ENCODE results near the gene MINAR1.
A peak's percentile ranks its signal among the peaks of the same experiment; 100 is the strongest.
"Not testable (repeated sequence)": the region's sequence is repeated elsewhere in the genome, so short reads cannot be mapped to it uniquely, and the experiment has no call there.

The MINAR1 gene

GRCh38 chr15:79431636-79432344 lies at the start of gene MINAR1:
Gene MINAR1, plus strand, starts transcription at chr15:79432336. Its CDS starts 23,812 bp downstream, at chr15:79456148.
- DNase-seq: peak; percentile 30

- DNase-seq: peak; percentile 18
Measured at GRCh38 chr15:79394231-79394630, 37.9 kb upstream of the MINAR1 start.

DNA sequence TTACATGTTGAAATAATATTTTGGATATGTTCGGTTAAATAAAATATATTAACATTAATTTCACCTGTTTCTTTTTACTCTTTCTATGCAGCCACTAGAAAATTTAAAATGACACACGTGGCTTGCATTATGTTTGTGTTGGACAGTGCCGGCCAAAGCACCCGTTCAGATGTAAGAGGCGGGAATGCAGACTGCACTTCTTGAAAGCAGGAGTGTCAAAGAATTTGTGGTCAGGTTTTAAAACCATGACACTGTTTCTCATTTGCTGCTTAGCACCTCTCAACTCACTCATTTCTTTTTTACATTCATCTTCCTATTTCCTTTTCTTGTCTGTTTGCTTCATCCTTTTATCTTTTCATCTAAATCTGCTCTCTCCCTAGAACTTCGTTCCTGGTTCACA lies 35.3 kb upstream of the MINAR1 start:
- DNase-seq: no peak

- no peak for DNase-seq
Measured at GRCh38 chr15:79397269-79397910, 34.7 kb upstream of the MINAR1 start.

GRCh38 chr15:79399606-79400005 lies 32.5 kb upstream of the MINAR1 start:
- no peak for DNase-seq

- no peak for DNase-seq
Measured at GRCh38 chr15:79400650-79401049, 31.5 kb upstream of the MINAR1 start.

DNA sequence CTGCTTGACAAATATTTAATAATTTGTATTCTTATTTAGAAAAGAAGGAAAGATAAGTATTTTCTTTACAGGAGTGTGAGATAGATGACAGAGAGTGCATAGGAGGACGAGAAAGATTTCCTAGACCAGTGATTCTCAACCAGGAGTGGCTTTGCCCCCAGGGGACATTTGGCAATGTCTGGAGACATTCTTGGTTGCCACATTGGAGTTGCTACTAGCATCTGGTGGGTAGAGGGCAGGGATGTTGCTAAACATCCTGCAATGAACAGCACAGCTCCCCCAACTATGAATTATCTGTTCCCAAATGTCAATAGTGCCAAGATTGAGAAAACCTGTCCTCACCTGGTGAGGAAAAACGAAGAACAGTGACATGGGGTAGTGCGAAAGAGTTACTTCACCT lies 30.8 kb upstream of the MINAR1 start:
- no peak for DNase-seq

DNA sequence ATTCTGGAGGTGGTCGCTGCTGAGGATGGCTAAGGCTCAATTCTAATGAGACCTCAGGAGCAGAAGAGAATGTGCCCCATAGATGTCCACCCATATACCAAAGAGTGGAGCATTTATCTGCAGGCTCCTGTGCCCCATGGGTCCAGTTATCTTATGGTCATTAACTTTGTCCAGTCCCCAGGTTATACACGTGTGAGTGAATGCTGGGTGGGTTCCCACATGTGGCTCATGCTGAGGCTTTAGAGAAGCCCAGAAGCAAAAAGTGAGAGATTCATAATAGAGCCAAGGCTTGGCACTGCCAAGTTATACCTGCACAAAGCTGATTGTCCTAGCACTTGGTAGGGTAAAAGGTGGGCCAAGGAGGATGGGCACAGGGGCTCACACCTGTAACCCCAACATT lies 30.0 kb upstream of the MINAR1 start:
- no peak for DNase-seq

GRCh38 chr15:79403501-79403900 lies 28.6 kb upstream of the MINAR1 start:
- DNase-seq: peak; percentile 5

DNA sequence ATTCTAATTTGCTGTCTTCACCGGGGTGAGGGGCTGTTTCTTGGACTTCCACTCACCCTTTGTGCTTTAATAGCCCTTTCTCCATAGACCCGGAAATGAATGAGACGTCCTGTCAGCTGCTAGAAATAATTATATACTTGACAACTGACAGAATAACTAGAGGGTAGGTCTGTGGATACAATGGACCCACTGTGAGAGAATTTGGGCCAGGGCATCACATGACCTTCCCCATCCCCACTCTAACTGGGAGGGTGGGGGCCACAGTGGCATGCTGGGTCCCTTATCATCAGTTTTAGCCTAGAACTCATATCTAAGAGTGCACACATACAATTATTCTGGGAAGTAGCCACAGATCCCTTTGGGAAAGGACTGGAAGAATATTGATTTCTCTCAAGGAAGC lies 25.9 kb upstream of the MINAR1 start:
- no peak for DNase-seq

GRCh38 chr15:79408041-79408440 lies 24.1 kb upstream of the MINAR1 start:
- no peak for DNase-seq

GRCh38 chr15:79410237-79410636 lies 21.9 kb upstream of the MINAR1 start:
- DNase-seq: no peak

DNA sequence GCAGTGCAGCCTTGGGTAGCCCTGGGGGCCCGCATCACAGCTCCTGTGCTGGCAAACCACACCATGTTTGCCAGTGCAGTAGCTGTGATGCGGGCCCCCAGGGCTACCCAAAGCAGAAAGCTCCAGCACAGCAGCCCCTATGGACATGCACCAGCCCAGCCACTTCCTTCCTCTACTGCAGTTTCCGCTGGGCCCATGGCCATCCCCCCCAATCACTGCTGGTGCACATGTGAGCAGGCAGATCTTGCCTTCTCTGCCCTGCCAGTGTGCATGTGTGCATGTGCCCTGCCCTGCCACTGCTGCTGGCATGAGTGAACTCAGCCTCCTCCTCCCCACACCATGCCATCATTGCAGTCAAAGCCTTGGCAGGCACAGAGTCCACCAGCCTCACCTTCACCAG lies 20.1 kb upstream of the MINAR1 start:
- no peak for DNase-seq

GRCh38 chr15:79412429-79412828 lies 19.7 kb upstream of the MINAR1 start:
- DNase-seq: no peak

- no peak for DNase-seq
Measured at GRCh38 chr15:79416876-79417275, 15.3 kb upstream of the MINAR1 start.

DNA sequence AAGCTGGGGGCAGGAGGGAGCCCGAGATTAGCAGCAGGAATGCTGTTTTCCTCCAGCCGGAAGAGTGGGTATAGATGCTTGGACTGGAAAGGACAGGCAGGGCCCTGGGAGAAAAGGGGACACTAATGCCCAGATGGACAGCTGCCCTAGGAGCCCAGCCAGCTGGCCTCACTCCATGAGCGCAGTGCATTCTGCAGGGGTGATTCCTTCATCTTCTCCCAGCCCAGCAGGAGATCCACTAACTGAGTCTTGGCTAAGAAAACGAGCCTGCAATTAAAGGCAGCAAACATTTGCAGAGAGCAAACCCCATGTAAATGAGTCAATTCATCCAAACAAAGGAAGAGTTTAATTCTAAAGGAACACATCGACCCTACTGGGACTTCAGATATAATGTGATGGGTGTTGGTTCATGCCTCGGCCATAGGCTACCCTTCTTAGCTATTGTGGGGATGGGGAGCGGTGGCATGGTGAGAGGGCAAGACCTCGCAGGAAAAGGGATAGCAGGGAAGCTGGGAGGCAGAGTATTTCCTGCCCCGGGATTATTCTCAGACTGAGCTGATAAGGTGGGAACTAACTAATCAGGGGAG lies 13.3 kb upstream of the MINAR1 start:
- no peak for DNase-seq

GRCh38 chr15:79425591-79426295 lies 6.4 kb upstream of the MINAR1 start:
- DNase-seq: no peak

- not testable (repeated sequence) for DNase-seq
Measured at GRCh38 chr15:79426899-79427298, 5.2 kb upstream of the MINAR1 start.

DNA sequence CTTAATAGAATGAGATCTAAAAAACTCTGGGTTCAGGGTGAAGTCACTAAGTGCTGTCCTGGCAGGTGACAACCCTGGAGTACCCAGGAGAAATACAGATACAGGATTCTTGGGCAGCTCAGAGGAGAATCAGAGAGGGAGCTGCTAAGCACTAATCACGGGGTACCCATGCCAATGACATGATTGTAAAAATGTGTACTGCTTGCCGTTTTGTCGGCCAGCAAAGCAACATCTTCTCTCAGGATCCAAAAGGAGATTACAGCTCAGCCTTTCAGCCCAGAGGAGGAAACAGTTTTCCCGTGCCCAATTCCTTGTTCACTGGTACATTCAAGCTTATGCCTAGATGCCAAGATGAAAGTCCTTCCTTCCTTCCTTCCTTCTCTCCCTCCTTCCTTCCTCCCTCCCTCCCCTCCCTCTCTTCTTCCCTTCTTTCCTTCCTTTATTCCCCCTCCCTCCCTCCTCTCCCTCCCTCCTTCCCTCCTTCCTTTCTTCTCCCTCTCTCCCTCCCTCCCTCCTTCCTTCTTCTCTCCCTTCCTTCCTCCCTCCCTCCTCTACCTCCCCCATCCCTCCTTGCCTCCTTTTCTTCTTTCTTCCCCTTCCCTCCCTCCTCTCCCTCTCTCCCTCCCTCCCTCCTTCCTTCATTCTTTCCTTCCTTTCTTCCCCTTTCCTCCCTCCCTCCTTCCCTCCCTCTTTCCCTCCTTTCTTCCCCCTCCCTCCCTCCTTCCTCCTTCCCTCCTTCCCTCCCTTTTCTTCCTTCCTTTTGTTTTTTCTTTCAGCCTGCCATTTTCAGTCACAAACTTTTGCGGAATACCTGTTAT lies 4.1 kb upstream of the MINAR1 start:
- DNase-seq: no peak

GRCh38 chr15:79430901-79431635 lies 1.1 kb upstream of the MINAR1 start:
- DNase-seq: no peak

- DNase-seq: no peak
Measured at GRCh38 chr15:79432345-79433275, 474 bp downstream of the MINAR1 start.
